Activated naive CD4-positive, alpha-beta T cell treated with anti-CD3 and anti-CD28 coated beads, Interleukin-2, amount 10 ng/mL, durations not matched to agents 7 days and 5 days (primary cell): ENCODE results near the gene FBXL3.
"Not testable (repeated sequence)": the region's sequence is repeated elsewhere in the genome, so short reads cannot be mapped to it uniquely, and the experiment has no call there.

Experiments
- CTCF ChIA-PET: fragments of 350-600 bp; sonication (Branson Sonifier 250); formaldehyde crosslinking; loops from one replicate; lab custom pipeline; 2021; ENCODE audit warnings: antibody characterized with exemption; lab: Charles Lee
- DNase-seq: peaks from one replicate; pipeline ENCODE4 v3.0.0-alpha.2; 2020
- H3K27ac Mint-ChIP-seq: one replicate; pipeline ENCODE4 v1.8.0; 2021; ENCODE audit warnings: mild to moderate bottlenecking, moderate library complexity, mixed read lengths
- H3K27me3 Mint-ChIP-seq: one replicate; pipeline ENCODE4 v1.8.0; 2021; ENCODE audit warnings: mild to moderate bottlenecking, mixed read lengths
- H3K36me3 Mint-ChIP-seq: one replicate; pipeline ENCODE4 v1.8.0; 2021; ENCODE audit warnings: mixed read lengths
- H3K4me1 Mint-ChIP-seq: one replicate; pipeline ENCODE4 v1.8.0; 2021; ENCODE audit warnings: mixed read lengths
- H3K4me3 Mint-ChIP-seq: one replicate; pipeline ENCODE4 v1.8.0; 2021; ENCODE audit warnings: mild to moderate bottlenecking, moderate library complexity, mixed read lengths
- H3K9me3 Mint-ChIP-seq: one replicate; pipeline ENCODE4 v1.8.0; 2021; ENCODE audit warnings: mixed read lengths

FBXL3 gene

GRCh38 chr13:77013853-77014542, 13.0 kb downstream of the FBXL3 start:
- Mint-ChIP-seq H3K9me3 (no peaks in the 10 kb centered on the region), H3K4me1 (peaks cover 11% of the 10 kb centered on the region), H3K27ac (no peak overlapping the region), H3K4me3 (no peak overlapping the region), H3K36me3 (peaks cover 70% of the 10 kb centered on the region), H3K27me3 (no peaks in the 10 kb centered on the region)
- CTCF ChIA-PET, result interaction anchor here (1.0 to 1.2 kb wide), 2 partner anchors 12 to 34 kb away, joined by 3 read pairs; no protein-coding TSS in a partner anchor
- no peak for DNase-seq

DNA sequence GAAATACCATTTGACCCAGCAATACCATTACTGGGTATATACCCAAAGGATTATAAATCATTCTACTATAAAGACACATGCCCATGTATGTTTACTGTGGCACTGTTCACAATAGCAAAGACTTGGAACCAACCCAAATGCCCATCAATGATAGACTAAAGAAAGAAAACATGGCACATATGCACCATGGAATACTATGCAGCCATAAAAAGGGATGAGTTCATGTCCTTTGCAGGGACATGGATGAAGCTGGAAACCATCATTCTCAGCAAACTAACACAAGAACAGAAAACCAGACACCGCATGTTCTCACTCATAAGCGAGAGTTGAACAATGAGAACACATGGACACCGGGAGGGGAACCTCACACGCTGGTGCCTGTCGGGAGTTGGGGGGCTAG, 17.2 kb downstream of the FBXL3 start:
- Mint-ChIP-seq H3K4me1 (peaks cover 12% of the 10 kb centered on the region), H3K36me3 (peaks cover 61% of the 10 kb centered on the region)
- CTCF ChIA-PET, result interaction anchor here (1.0 kb wide), 1 partner anchor 17 kb away, joined by 3 read pairs; no protein-coding TSS in a partner anchor
- not testable (repeated sequence) for H3K27me3 Mint-ChIP-seq, H3K27ac Mint-ChIP-seq, DNase-seq, H3K4me3 Mint-ChIP-seq, H3K9me3 Mint-ChIP-seq

GRCh38 chr13:77009011-77009410, 17.9 kb downstream of the FBXL3 start:
- peaks cover 12% of the 10 kb centered on the region for H3K4me1 Mint-ChIP-seq
- H3K27ac Mint-ChIP-seq, result peak overlapping the region; percentile 33
- H3K27me3 Mint-ChIP-seq, result no peaks in the 10 kb centered on the region
- no peak for DNase-seq
- CTCF ChIA-PET, result interaction anchor here (0.7 to 1.0 kb wide), 2 partner anchors 11 to 17 kb away, joined by 3 read pairs; no protein-coding TSS in a partner anchor
- peaks cover 59% of the 10 kb centered on the region for H3K36me3 Mint-ChIP-seq
- H3K4me3 Mint-ChIP-seq, result no peak overlapping the region
- H3K9me3 Mint-ChIP-seq, result no peaks in the 10 kb centered on the region

DNA sequence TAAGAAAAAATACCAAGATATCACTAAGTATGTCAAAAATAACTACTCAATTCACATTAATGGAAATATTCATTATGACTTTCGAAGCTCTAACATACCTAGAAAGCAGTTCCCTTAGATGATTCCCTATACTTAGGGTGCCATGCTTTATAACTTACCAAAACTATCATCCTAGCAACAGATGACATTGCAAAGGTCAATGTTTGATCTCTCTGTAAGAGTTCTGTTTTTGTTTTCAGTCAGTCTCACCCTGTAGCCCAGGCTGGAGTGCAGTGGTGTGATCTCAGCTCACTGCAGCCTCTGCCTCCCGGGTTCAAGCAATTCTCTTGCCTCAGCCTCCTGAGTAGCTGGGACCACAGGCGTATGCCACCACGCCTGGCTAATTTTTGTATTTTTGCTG, 18.6 kb downstream of the FBXL3 start:
- not testable (repeated sequence) for DNase-seq, H3K27me3 Mint-ChIP-seq, H3K9me3 Mint-ChIP-seq, H3K4me3 Mint-ChIP-seq, H3K27ac Mint-ChIP-seq
- peaks cover 56% of the 10 kb centered on the region for H3K36me3 Mint-ChIP-seq
- CTCF ChIA-PET, result interaction anchor here (0.7 kb wide), 1 partner anchor 12 kb away, joined by 3 read pairs; no protein-coding TSS in a partner anchor
- peaks cover 12% of the 10 kb centered on the region for H3K4me1 Mint-ChIP-seq

DNA sequence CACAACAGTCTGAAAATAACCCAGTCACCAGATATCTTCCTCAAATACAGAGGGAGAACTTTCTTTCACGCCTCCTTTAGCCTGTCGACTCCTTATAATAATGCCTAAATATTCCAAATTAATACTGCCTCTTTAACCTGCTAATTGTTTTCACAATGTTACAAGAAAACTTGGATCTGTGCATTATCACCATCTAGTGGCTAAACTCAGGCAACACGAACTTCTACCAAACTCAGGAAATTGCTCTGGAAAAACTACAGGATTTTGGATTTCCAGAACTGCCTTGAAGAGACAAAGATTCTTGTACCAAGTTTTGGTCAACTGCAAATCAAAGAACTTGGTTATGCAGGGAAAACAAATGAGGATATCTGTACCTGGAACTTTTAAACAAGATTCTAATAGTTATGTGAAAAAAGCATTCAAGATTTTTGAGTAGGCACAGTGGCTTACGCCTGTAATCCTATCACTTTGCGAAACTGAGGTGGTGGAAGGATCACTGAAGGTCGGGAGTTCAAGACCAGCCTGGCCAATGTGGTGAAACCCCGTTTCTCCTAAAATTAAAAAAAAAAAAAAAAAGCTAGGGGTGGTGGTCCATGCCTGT, 24.3 kb downstream of the FBXL3 start:
- Mint-ChIP-seq H3K27ac (no peak overlapping the region), H3K36me3 (peaks cover 45% of the 10 kb centered on the region), H3K9me3 (no peaks in the 10 kb centered on the region), H3K27me3 (no peaks in the 10 kb centered on the region), H3K4me1 (peaks cover 10% of the 10 kb centered on the region), H3K4me3 (no peak overlapping the region)
- CTCF ChIA-PET, result interaction anchor here (0.6 to 1.9 kb wide), 4 partner anchors 14 to 1126 kb away, joined by 3 to 6 read pairs (median 4); no protein-coding TSS in a partner anchor
- DNase-seq, result no peak

GRCh38 chr13:77001963-77002587, 24.9 kb downstream of the FBXL3 start:
- H3K27me3 Mint-ChIP-seq, result no peaks in the 10 kb centered on the region
- no peak overlapping the region for H3K4me3 Mint-ChIP-seq
- peaks cover 10% of the 10 kb centered on the region for H3K4me1 Mint-ChIP-seq
- no peaks in the 10 kb centered on the region for H3K9me3 Mint-ChIP-seq
- peak overlapping the region; percentile 3 for H3K27ac Mint-ChIP-seq
- H3K36me3 Mint-ChIP-seq, result peaks cover 42% of the 10 kb centered on the region
- DNase-seq, result no peak
- CTCF ChIA-PET, result interaction anchor here (0.8 to 1.9 kb wide), 7 partner anchors 9 to 476 kb away, joined by 3 to 9 read pairs (median 4); no protein-coding TSS in a partner anchor

GRCh38 chr13:77001540-77001939, 25.4 kb downstream of the FBXL3 start:
- no peak for DNase-seq
- Mint-ChIP-seq H3K27ac (peak overlapping the region; percentile 3), H3K36me3 (peaks cover 43% of the 10 kb centered on the region), H3K4me3 (no peak overlapping the region), H3K4me1 (peaks cover 10% of the 10 kb centered on the region), H3K27me3 (no peaks in the 10 kb centered on the region), H3K9me3 (no peaks in the 10 kb centered on the region)
- CTCF ChIA-PET, result interaction anchor here (0.8 to 1.9 kb wide), 7 partner anchors 9 to 477 kb away, joined by 3 to 9 read pairs (median 4); no protein-coding TSS in a partner anchor

DNA sequence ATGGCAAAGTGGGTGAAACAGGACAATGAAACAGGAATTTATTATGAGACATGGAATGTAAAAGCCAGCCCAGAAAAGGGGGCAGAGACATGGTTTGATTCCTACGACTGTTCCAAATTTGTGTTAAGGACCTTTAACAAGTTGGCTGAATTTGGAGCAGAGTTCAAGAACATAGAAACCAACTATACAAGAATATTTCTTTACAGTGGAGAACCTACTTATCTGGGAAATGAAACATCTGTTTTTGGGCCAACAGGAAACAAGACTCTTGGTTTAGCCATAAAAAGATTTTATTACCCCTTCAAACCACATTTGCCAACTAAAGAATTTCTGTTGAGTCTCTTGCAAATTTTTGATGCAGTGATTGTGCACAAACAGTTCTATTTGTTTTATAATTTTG, 26.5 kb downstream of the FBXL3 start:
- peaks cover 10% of the 10 kb centered on the region for H3K4me1 Mint-ChIP-seq
- DNase-seq, result no peak
- H3K27me3 Mint-ChIP-seq, result no peaks in the 10 kb centered on the region
- H3K9me3 Mint-ChIP-seq, result no peaks in the 10 kb centered on the region
- CTCF ChIA-PET, result interaction anchor here (0.6 to 1.2 kb wide), 2 partner anchors 11 to 175 kb away, joined by 3 read pairs; no protein-coding TSS in a partner anchor
- H3K36me3 Mint-ChIP-seq, result peaks cover 50% of the 10 kb centered on the region
- no peak overlapping the region for H3K27ac Mint-ChIP-seq
- H3K4me3 Mint-ChIP-seq, result no peak overlapping the region

DNA sequence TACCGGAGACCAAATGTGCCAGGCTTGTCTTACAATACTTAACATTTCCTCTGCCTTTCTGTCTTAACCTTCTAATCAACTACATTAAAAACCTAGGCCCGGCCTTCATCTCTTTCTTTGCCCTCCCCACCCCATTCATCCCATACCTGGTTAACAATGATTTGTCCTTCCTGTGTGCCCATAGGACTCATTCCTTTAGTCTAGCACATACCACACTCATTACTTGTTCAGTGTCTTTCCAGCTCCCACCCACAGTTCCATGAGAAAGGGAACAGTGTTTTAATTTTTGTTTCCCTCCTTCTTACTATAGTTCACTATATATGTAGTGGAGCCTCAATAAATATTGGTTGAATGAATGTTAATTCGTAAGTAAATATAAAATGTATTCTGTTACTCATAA, 32.7 kb downstream of the FBXL3 start:
- no peak overlapping the region for H3K27ac Mint-ChIP-seq
- no peaks in the 10 kb centered on the region for H3K27me3 Mint-ChIP-seq
- H3K36me3 Mint-ChIP-seq, result peaks cover 36% of the 10 kb centered on the region
- peak overlapping the region; percentile 2 for H3K4me3 Mint-ChIP-seq
- CTCF ChIA-PET, result interaction anchor here (1.1 to 2.4 kb wide), 2 partner anchors 14 to 20 kb away, joined by 3 to 8 read pairs; no protein-coding TSS in a partner anchor
- H3K4me1 Mint-ChIP-seq, result peaks cover 32% of the 10 kb centered on the region
- H3K9me3 Mint-ChIP-seq, result no peaks in the 10 kb centered on the region
- no peak for DNase-seq

DNA sequence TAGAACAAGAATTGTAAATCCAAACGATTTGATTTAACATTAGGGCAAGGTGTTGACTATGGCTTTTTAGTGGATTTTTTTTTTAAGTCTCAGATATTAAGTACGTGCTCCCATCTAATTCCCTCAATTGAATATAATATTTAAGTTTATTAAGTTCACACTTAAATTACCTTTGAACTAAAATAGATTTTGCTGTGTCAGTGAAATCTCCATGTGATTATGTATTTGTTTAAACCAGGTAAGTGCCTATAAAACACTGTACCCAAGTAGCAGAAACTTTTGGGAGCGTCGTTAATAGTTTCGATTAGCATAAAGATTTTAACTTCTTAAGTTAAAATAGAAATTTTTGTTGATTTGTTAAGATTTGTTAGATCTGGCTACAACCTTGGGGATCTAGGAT, 33.5 kb downstream of the FBXL3 start:
- H3K27me3 Mint-ChIP-seq, result no peaks in the 10 kb centered on the region

DNA sequence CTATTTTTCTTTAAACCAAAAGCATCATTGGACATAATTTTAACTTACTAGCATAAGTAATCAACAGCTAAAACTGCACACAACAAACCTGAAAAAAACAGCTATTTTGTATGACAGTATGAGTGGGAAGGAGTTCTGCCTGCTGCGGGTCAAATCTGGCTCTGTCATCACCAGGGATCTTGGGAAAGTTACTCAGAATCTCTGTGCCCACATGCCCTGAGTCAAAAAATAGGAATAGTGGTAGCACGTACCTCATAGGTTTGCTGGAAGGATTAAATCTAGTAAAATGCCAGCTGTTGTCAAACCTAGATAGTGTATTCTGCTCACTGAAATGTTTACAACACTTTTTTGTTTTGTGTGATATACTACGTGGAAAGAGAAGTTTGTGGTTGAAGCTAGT, 33.9 kb downstream of the FBXL3 start:
- peaks cover 23% of the 10 kb centered on the region for H3K36me3 Mint-ChIP-seq
- H3K27me3 Mint-ChIP-seq, result no peaks in the 10 kb centered on the region
- H3K9me3 Mint-ChIP-seq, result no peaks in the 10 kb centered on the region
- DNase-seq, result no peak
- H3K4me1 Mint-ChIP-seq, result peaks cover 32% of the 10 kb centered on the region
- CTCF ChIA-PET, result interaction anchor here (0.8 to 1.7 kb wide), 5 partner anchors 9 to 486 kb away, joined by 3 to 9 read pairs (median 4); no protein-coding TSS in a partner anchor
- peak overlapping the region; percentile 97 for H3K4me3 Mint-ChIP-seq
- peak overlapping the region; percentile 98 for H3K27ac Mint-ChIP-seq

More for the DNA sequence above, 33.5 kb downstream of the FBXL3 start:
- Mint-ChIP-seq H3K4me1 (peaks cover 32% of the 10 kb centered on the region), H3K4me3 (peak overlapping the region; percentile 97), H3K9me3 (no peaks in the 10 kb centered on the region), H3K27ac (no peak overlapping the region), H3K36me3 (peaks cover 28% of the 10 kb centered on the region)
- CTCF ChIA-PET, result interaction anchor here (0.8 to 2.4 kb wide), 6 partner anchors 8 to 485 kb away, joined by 3 to 9 read pairs (median 4); no protein-coding TSS in a partner anchor
- DNase-seq, result no peak

- CTCF ChIA-PET, result interaction anchor here (0.8 to 1.7 kb wide), 6 partner anchors 9 to 486 kb away, joined by 3 to 9 read pairs (median 4); no protein-coding TSS in a partner anchor
- DNase-seq, result peak; percentile 37
- Mint-ChIP-seq H3K27ac (peak overlapping the region; percentile 98), H3K9me3 (no peaks in the 10 kb centered on the region), H3K36me3 (peaks cover 21% of the 10 kb centered on the region), H3K27me3 (no peaks in the 10 kb centered on the region), H3K4me1 (peaks cover 32% of the 10 kb centered on the region), H3K4me3 (peak overlapping the region; percentile 97)
These were observed 34.4 kb downstream of the FBXL3 start for GRCh38 chr13:76992548-76993001.

- H3K36me3 Mint-ChIP-seq, result peaks cover 18% of the 10 kb centered on the region
- peaks cover 32% of the 10 kb centered on the region for H3K4me1 Mint-ChIP-seq
- peak within 1 kb of the TSS; percentile 97 for H3K4me3 Mint-ChIP-seq
- no peaks in the 10 kb centered on the region for H3K27me3 Mint-ChIP-seq
- H3K27ac Mint-ChIP-seq, result peak within 1 kb of the TSS; percentile 98
- DNase-seq, result peak; percentile 97
- no peaks in the 10 kb centered on the region for H3K9me3 Mint-ChIP-seq
- CTCF ChIA-PET, result interaction anchor here (0.9 to 1.7 kb wide), 5 partner anchors 10 to 487 kb away, joined by 3 to 10 read pairs (median 4); no protein-coding TSS in a partner anchor
These were observed 35.0 kb downstream of the FBXL3 start, which contains the start of gene CLN5 for GRCh38 chr13:76991796-76992547. Gene CLN5, plus strand, starts transcription at chr13:76992081. Its CDS starts 18 bp downstream, at chr13:76992099.
